ENCODE results near the gene SLC35E1.

The SLC35E1 gene

GRCh38 chr19:16572332-16573211 is at the start of gene SLC35E1:
Gene SLC35E1 (minus strand): TSS chr19:16572415. CDS start chr19:16572364, 51 bp downstream.
- peak within 1 kb of the TSS; percentile 86 for H3K4me3 ChIP-seq (ENCODE audit: low read depth, low read length)
- no peak for TF ChIP-seq CTCF (IDR thresholded peaks at IDR 0.05; ENCODE audit: low read depth, low read length)

- no peak overlapping the region for H3K4me3 ChIP-seq (ENCODE audit: low read depth, low read length)
- TF ChIP-seq CTCF (IDR thresholded peaks at IDR 0.05; ENCODE audit: low read depth, low read length): no peak
Measured at GRCh38 chr19:16621165-16621800, 49.1 kb upstream of the SLC35E1 start.

GRCh38 chr19:16620584-16620983 is 48.4 kb upstream of the SLC35E1 start:
- no peak for TF ChIP-seq CTCF (IDR thresholded peaks at IDR 0.05; ENCODE audit: low read depth, low read length)
- H3K4me3 ChIP-seq (ENCODE audit: low read depth, low read length): no peak overlapping the region

GRCh38 chr19:16620018-16620417 is 47.8 kb upstream of the SLC35E1 start:
- H3K4me3 ChIP-seq (ENCODE audit: low read depth, low read length): no peak overlapping the region
- no peak for TF ChIP-seq CTCF (IDR thresholded peaks at IDR 0.05; ENCODE audit: low read depth, low read length)

- no peak overlapping the region for H3K4me3 ChIP-seq (ENCODE audit: low read depth, low read length)
- no peak for TF ChIP-seq CTCF (IDR thresholded peaks at IDR 0.05; ENCODE audit: low read depth, low read length)
Measured at GRCh38 chr19:16619457-16619856, 47.2 kb upstream of the SLC35E1 start.

- no peak overlapping the region for H3K4me3 ChIP-seq (ENCODE audit: low read depth, low read length)
- TF ChIP-seq CTCF (IDR thresholded peaks at IDR 0.05; ENCODE audit: low read depth, low read length): no peak
Measured at GRCh38 chr19:16618248-16618647, 46.0 kb upstream of the SLC35E1 start.

GRCh38 chr19:16615808-16616207 is 43.6 kb upstream of the SLC35E1 start:
- no peak overlapping the region for H3K4me3 ChIP-seq (ENCODE audit: low read depth, low read length)
- TF ChIP-seq CTCF (IDR thresholded peaks at IDR 0.05; ENCODE audit: low read depth, low read length): no peak

Data from WI38 (cell line).